Endothelial cell of umbilical vein (primary cell): ENCODE results near the gene DVL3. TPM values are rescaled to one million over a fixed set of nuclear protein-coding genes. Genes with fewer than 3 reads are reported as not detected.
A peak's percentile ranks its signal among the peaks of the same experiment; 100 is the strongest.

Experiments used
- BruUV-seq: library from RNA; stranded (reverse); fragments of 400-500 nt; replicated peaks from 2 replicates; lab custom pipeline; 2021; lab: Mats Ljungman, UMichigan
- CTCF ChIA-PET: fragments of 300-600, 350-600 bp; sonication (Branson Sonifier 250); formaldehyde crosslinking; loops from one replicate; lab custom pipeline; 2021; ENCODE audit warnings: antibody characterized with exemption, inconsistent platforms; lab: Charles Lee
- POLR2A ChIA-PET: fragments of 300-600, 350-600 bp; sonication (Branson Sonifier 250); formaldehyde crosslinking; loops from one replicate; lab custom pipeline; 2021; ENCODE audit warnings: antibody characterized with exemption, inconsistent platforms; lab: Charles Lee
- DNase-seq: peaks from one replicate; pipeline ENCODE4 v3.0.0-alpha.2; 2011; ENCODE audit warnings: low read depth, low spot score
- FAIRE-seq: peaks from 2 replicates; lab custom pipeline; 2011; peaks lifted over from hg19 to GRCh38; lab: Jason Lieb, UNC
- H2AFZ ChIP-seq: 2 replicates; pipeline ENCODE4 v1.6.0; 2012; ENCODE audit warnings: low read depth, low read length, control low read depth, inconsistent platforms
- H3K27ac ChIP-seq: 2 replicates; pipeline ENCODE4 v1.5.1; 2011; ENCODE audit warnings: low read depth, mild to moderate bottlenecking, control low read depth, low read length, moderate library complexity; ENCODE audit not compliant: insufficient read depth
- H3K27me3 ChIP-seq, 2 experiments: 2 replicates each; pipeline versions ENCODE4 v1.6.0 to v1.6.1; 2011; ENCODE audit warnings: low read length in 2 of 2, mixed read lengths in 1 of 2; ENCODE audit not compliant: control insufficient read depth in 2 of 2, insufficient read depth in 2 of 2
- H3K36me3 ChIP-seq, 2 experiments: 2 replicates in 1 of 2; 3 replicates in 1 of 2; pipeline ENCODE4 v1.5.1; 2011; ENCODE audit warnings: low read length in 2 of 2, mild to moderate bottlenecking in 1 of 2, moderate library complexity in 1 of 2; ENCODE audit not compliant: control insufficient read depth in 2 of 2, insufficient read depth in 2 of 2; ENCODE audit errors: extremely low read depth in 1 of 2
- H3K4me1 ChIP-seq: 3 replicates; pipeline ENCODE4 v1.5.1; 2011; ENCODE audit warnings: mild to moderate bottlenecking, low read length; ENCODE audit not compliant: control insufficient read depth, insufficient read depth; ENCODE audit errors: extremely low read depth
- H3K4me2 ChIP-seq: 2 replicates; pipeline ENCODE4 v1.6.1; 2011; ENCODE audit warnings: low read length, control low read depth, mixed read lengths; ENCODE audit not compliant: insufficient read depth
- H3K4me3 ChIP-seq, 3 experiments: fragments of 200-600 bp in 1 of 3; sonication (generic), shearing (Covaris generic) in 1 of 3; replicated peaks in 1 of 3; 2 replicates each; pipeline ENCODE4 v1.5.1; 2011 to 2016; ENCODE audit warnings: control low read depth in 3 of 3, low read length in 3 of 3, mild to moderate bottlenecking in 2 of 3, inconsistent platforms in 1 of 3, low read depth in 1 of 3, moderate library complexity in 1 of 3; ENCODE audit not compliant: insufficient read depth in 1 of 3
- H3K79me2 ChIP-seq: 2 replicates; pipeline ENCODE4 v1.6.0; 2012; ENCODE audit warnings: low read length, inconsistent platforms; ENCODE audit not compliant: control insufficient read depth, insufficient read depth
- H3K9ac ChIP-seq: replicated peaks from 2 replicates; pipeline ENCODE3; 2011; ENCODE audit warnings: low read length, control low read depth; ENCODE audit not compliant: insufficient read depth; ENCODE audit errors: extremely low read depth
- H3K9me1 ChIP-seq: replicated peaks from 3 replicates; pipeline ENCODE4 v1.6.0; 2011; ENCODE audit warnings: mild to moderate bottlenecking, low read length; ENCODE audit not compliant: control insufficient read depth, insufficient read depth; ENCODE audit errors: extremely low read depth
- H3K9me3 ChIP-seq: replicated peaks from 2 replicates; pipeline ENCODE4 v1.5.1; 2012; ENCODE audit warnings: low read length, inconsistent platforms; ENCODE audit not compliant: control insufficient read depth, insufficient read depth
- H4K20me1 ChIP-seq: replicated peaks from 2 replicates; pipeline ENCODE3; 2011; ENCODE audit warnings: mild to moderate bottlenecking, low read length; ENCODE audit not compliant: control insufficient read depth, insufficient read depth; ENCODE audit errors: extremely low read depth
- FOS ChIP-seq: IDR thresholded peaks from 2 replicates; pipeline ENCODE4 v1.6.1; 2011; ENCODE audit warnings: mild to moderate bottlenecking, low read length, moderate library complexity, borderline replicate concordance; ENCODE audit not compliant: insufficient read depth
- GATA2 ChIP-seq: IDR thresholded peaks from 2 replicates; pipeline ENCODE4 v1.7.0; 2011; ENCODE audit warnings: low read depth, mild to moderate bottlenecking, moderate library complexity, mixed read lengths, low read length; ENCODE audit not compliant: insufficient read length, insufficient read depth
- JUN ChIP-seq: IDR thresholded peaks from 2 replicates; pipeline ENCODE4 v1.6.1; 2011; ENCODE audit warnings: borderline replicate concordance, low read depth; ENCODE audit not compliant: insufficient read length, insufficient read depth
- MAX ChIP-seq: IDR thresholded peaks from 2 replicates; pipeline ENCODE4 v1.6.1; 2011; ENCODE audit not compliant: insufficient read depth, insufficient read length
- MYC ChIP-seq: IDR thresholded peaks from one replicate; pipeline ENCODE4 v1.6.1; 2011; ENCODE audit warnings: mild to moderate bottlenecking, low read depth, low read length
- POLR2A ChIP-seq: IDR thresholded peaks from 2 replicates; pipeline ENCODE4 v1.6.1; 2012; ENCODE audit warnings: low read depth, mild to moderate bottlenecking, control low read depth, low read length
- POLR2AphosphoS5 ChIP-seq: IDR thresholded peaks from 2 replicates; pipeline ENCODE4 v1.6.1; 2012; ENCODE audit warnings: low read depth, mild to moderate bottlenecking, control low read depth, low read length, moderate library complexity; ENCODE audit not compliant: insufficient read depth
- dilution Hi-C: fragments of 300-500 bp; cut with MboI; formaldehyde crosslinking; loops from one replicate; pipeline ENCODE4 v1.15.0; 2019; ENCODE audit warnings: low sequenced_read_pairs; ENCODE audit not compliant: extremely low pct_ligation_motif_present
- intact Hi-C: fragments of 100-400 bp; cut with micrococcal nuclease; formaldehyde crosslinking; loops from one replicate; pipeline ENCODE4 v1.10.0; 2022
- polyA plus RNA-seq, 4 experiments: library from polyadenylated mRNA; depleted of rRNA in 3 of 4; stranded (reverse) in 3 of 4; unstranded in 1 of 4; fragments of >200 nt; gene quantifications; 2 replicates each; pipeline versions ENCODE4 v1.2.1 to v1.2.3, GENCODE V29; 2011 to 2012; ENCODE audit warnings: missing spikeins in 1 of 4
- total RNA-seq: library from RNA; stranded (reverse); gene quantifications from 2 replicates; pipeline ENCODE4 v1.2.3, GENCODE V29; 2021

DVL3 gene
- total and polyA plus RNA-seq, 2 donors (not counting 3 experiments of a cell fraction or from before 2014, with no cell fraction given) = 43.8 to 59.0 TPM

GRCh38 chr3:184186184-184186901 lies 31.2 kb downstream of the DVL3 start, which contains the start of gene ABCF3:
Gene ABCF3, plus strand, starts transcription at chr3:184186199. Its CDS starts 9 bp downstream, at chr3:184186208.
- Histone ChIP-seq H3K27ac (peak within 1 kb of the TSS; percentile 64), H3K36me3 (peaks cover 18 to 49% of the 10 kb centered on the region in 2 experiments), H3K9me1 (no peaks in the 10 kb centered on the region), H3K9me3 (no peaks in the 10 kb centered on the region), H3K4me1 (peaks cover 14% of the 10 kb centered on the region), H3K9ac (peak within 1 kb of the TSS; percentile 48), H3K4me2 (peak within 1 kb of the TSS; percentile 37), H3K79me2 (peaks cover 25% of the 10 kb centered on the region), H3K4me3 (peak within 1 kb of the TSS; percentile 5 to 92 (median 54)), H2AFZ (peak within 1 kb of the TSS; percentile 15), H3K27me3 (no peaks in the 10 kb centered on the region), H4K20me1 (no peaks in the 10 kb centered on the region)
- DNase-seq (no peak), FAIRE-seq (no peak)
- ChIA-PET CTCF (interaction anchor here (0.6 to 3.7 kb wide), 8 partner anchors 9 to 291 kb away, joined by 3 to 25 read pairs (median 7); partner anchors contain the start of genes DVL3 and EEF1AKMT4), POLR2A (interaction anchor here (1.0 to 1.2 kb wide), 3 partner anchors 10 to 13 kb away, joined by 3 to 5 read pairs (median 5); no protein-coding TSS in a partner anchor)
- no peak for TF ChIP-seq POLR2A
- TF ChIP-seq GATA2 = no peak
- TF ChIP-seq MYC = no peak
- no peak for TF ChIP-seq POLR2AphosphoS5
- no peak for TF ChIP-seq FOS
- no peak for TF ChIP-seq JUN
- TF ChIP-seq MAX = no peak
- dilution Hi-C loops (no loop called here), intact Hi-C loops (loop anchor here (1.0 to 5.0 kb wide), 4 partner anchors 41 to 292 kb away; partner anchors contain the start of genes EIF2B5 and VWA5B2)
- BruUV-seq = no TSS peak
